ENCODE results near the gene TAPT1.
"Not testable (repeated sequence)": the region's sequence is repeated elsewhere in the genome, so short reads cannot be mapped to it uniquely, and the experiment has no call there.

TAPT1 gene

GRCh38 chr4:16197876-16198665, 28.2 kb downstream of the TAPT1 start:
- Histone ChIP-seq H3K36me3 (ENCODE audit: insufficient read depth, low read length) (peaks cover 3% of the 10 kb centered on the region), H3K27me3 (ENCODE audit: insufficient read depth, low read length) (no peaks in the 10 kb centered on the region), H3K4me1 (ENCODE audit: insufficient read depth, low read length) (peaks cover 10% of the 10 kb centered on the region), H3K4me3 (ENCODE audit: low read length) (no peak overlapping the region), H3K9me3 (ENCODE audit: low read length) (no peaks in the 10 kb centered on the region), H2AFZ (ENCODE audit: low read depth, low read length) (no peak overlapping the region)

- Histone ChIP-seq H3K9me3 (ENCODE audit: low read length) (no peaks in the 10 kb centered on the region), H3K36me3 (ENCODE audit: insufficient read depth, low read length) (peaks cover 3% of the 10 kb centered on the region), H3K27me3 (ENCODE audit: insufficient read depth, low read length) (no peaks in the 10 kb centered on the region), H2AFZ (ENCODE audit: low read depth, low read length) (no peak overlapping the region), H3K4me1 (ENCODE audit: insufficient read depth, low read length) (peaks cover 10% of the 10 kb centered on the region), H3K4me3 (ENCODE audit: low read length) (no peak overlapping the region)
Measured at GRCh38 chr4:16196482-16197393, 29.5 kb downstream of the TAPT1 start.

GRCh38 chr4:16195209-16195608, 31.1 kb downstream of the TAPT1 start:
- H3K4me3 ChIP-seq (ENCODE audit: low read length): no peak overlapping the region
- H3K36me3 ChIP-seq (ENCODE audit: insufficient read depth, low read length): peaks cover 9% of the 10 kb centered on the region
- no peak overlapping the region for H2AFZ ChIP-seq (ENCODE audit: low read depth, low read length)
- no peaks in the 10 kb centered on the region for H3K27me3 ChIP-seq (ENCODE audit: insufficient read depth, low read length)
- H3K9me3 ChIP-seq (ENCODE audit: low read length): no peaks in the 10 kb centered on the region
- H3K4me1 ChIP-seq (ENCODE audit: insufficient read depth, low read length): peaks cover 10% of the 10 kb centered on the region

- H3K4me3 ChIP-seq (ENCODE audit: low read length); H3K9me3 ChIP-seq (ENCODE audit: low read length); H3K4me1 ChIP-seq (ENCODE audit: insufficient read depth, low read length); H3K27me3 ChIP-seq (ENCODE audit: insufficient read depth, low read length); H2AFZ ChIP-seq (ENCODE audit: low read depth, low read length): not testable (repeated sequence)
- peaks cover 12% of the 10 kb centered on the region for H3K36me3 ChIP-seq (ENCODE audit: insufficient read depth, low read length)
Measured at GRCh38 chr4:16194798-16195197, 31.5 kb downstream of the TAPT1 start.

- no peaks in the 10 kb centered on the region for H3K27me3 ChIP-seq (ENCODE audit: insufficient read depth, low read length)
- peaks cover 1% of the 10 kb centered on the region for H3K9me3 ChIP-seq (ENCODE audit: low read length)
- H3K4me3 ChIP-seq (ENCODE audit: low read length): no peak overlapping the region
- H3K36me3 ChIP-seq (ENCODE audit: insufficient read depth, low read length): peaks cover 17% of the 10 kb centered on the region
- H3K4me1 ChIP-seq (ENCODE audit: insufficient read depth, low read length): peaks cover 10% of the 10 kb centered on the region
- no peak overlapping the region for H2AFZ ChIP-seq (ENCODE audit: low read depth, low read length)
Measured at GRCh38 chr4:16194214-16194613, 32.1 kb downstream of the TAPT1 start.

- H3K4me1 ChIP-seq (ENCODE audit: insufficient read depth, low read length): peaks cover 10% of the 10 kb centered on the region
- peaks cover 1% of the 10 kb centered on the region for H3K9me3 ChIP-seq (ENCODE audit: low read length)
Measured at GRCh38 chr4:16192631-16193518, 33.4 kb downstream of the TAPT1 start.

GRCh38 chr4:16192057-16192456, 34.2 kb downstream of the TAPT1 start:
- peaks cover 1% of the 10 kb centered on the region for H3K9me3 ChIP-seq (ENCODE audit: low read length)
- no peak overlapping the region for H2AFZ ChIP-seq (ENCODE audit: low read depth, low read length)
- H3K4me3 ChIP-seq (ENCODE audit: low read length): no peak overlapping the region
- no peaks in the 10 kb centered on the region for H3K27me3 ChIP-seq (ENCODE audit: insufficient read depth, low read length)
- peaks cover 20% of the 10 kb centered on the region for H3K36me3 ChIP-seq (ENCODE audit: insufficient read depth, low read length)
- peaks cover 10% of the 10 kb centered on the region for H3K4me1 ChIP-seq (ENCODE audit: insufficient read depth, low read length)

More at GRCh38 chr4:16192631-16193518, 33.4 kb downstream of the TAPT1 start:
- Histone ChIP-seq H3K4me3 (ENCODE audit: low read length) (no peak overlapping the region), H3K27me3 (ENCODE audit: insufficient read depth, low read length) (no peaks in the 10 kb centered on the region), H2AFZ (ENCODE audit: low read depth, low read length) (no peak overlapping the region), H3K36me3 (ENCODE audit: insufficient read depth, low read length) (peaks cover 20% of the 10 kb centered on the region)

GRCh38 chr4:16187455-16187854, 38.8 kb downstream of the TAPT1 start:
- Histone ChIP-seq H3K27me3 (ENCODE audit: insufficient read depth, low read length) (no peaks in the 10 kb centered on the region), H2AFZ (ENCODE audit: low read depth, low read length) (no peak overlapping the region), H3K9me3 (ENCODE audit: low read length) (peaks cover 1% of the 10 kb centered on the region), H3K4me3 (ENCODE audit: low read length) (no peak overlapping the region), H3K36me3 (ENCODE audit: insufficient read depth, low read length) (peaks cover 35% of the 10 kb centered on the region), H3K4me1 (ENCODE audit: insufficient read depth, low read length) (no peaks in the 10 kb centered on the region)

GRCh38 chr4:16186986-16187385, 39.3 kb downstream of the TAPT1 start:
- no peaks in the 10 kb centered on the region for H3K4me1 ChIP-seq (ENCODE audit: insufficient read depth, low read length)
- peaks cover 1% of the 10 kb centered on the region for H3K9me3 ChIP-seq (ENCODE audit: low read length)
- H3K27me3 ChIP-seq (ENCODE audit: insufficient read depth, low read length): no peaks in the 10 kb centered on the region
- no peak overlapping the region for H3K4me3 ChIP-seq (ENCODE audit: low read length)
- H3K36me3 ChIP-seq (ENCODE audit: insufficient read depth, low read length): peaks cover 35% of the 10 kb centered on the region
- no peak overlapping the region for H2AFZ ChIP-seq (ENCODE audit: low read depth, low read length)

- Histone ChIP-seq H3K4me1 (ENCODE audit: insufficient read depth, low read length) (no peaks in the 10 kb centered on the region), H3K27me3 (ENCODE audit: insufficient read depth, low read length) (no peaks in the 10 kb centered on the region), H2AFZ (ENCODE audit: low read depth, low read length) (no peak overlapping the region), H3K9me3 (ENCODE audit: low read length) (no peaks in the 10 kb centered on the region), H3K4me3 (ENCODE audit: low read length) (no peak overlapping the region), H3K36me3 (ENCODE audit: insufficient read depth, low read length) (peaks cover 27% of the 10 kb centered on the region)
Measured at GRCh38 chr4:16183604-16184003, 42.7 kb downstream of the TAPT1 start.

- no peaks in the 10 kb centered on the region for H3K27me3 ChIP-seq (ENCODE audit: insufficient read depth, low read length)
- H3K4me3 ChIP-seq (ENCODE audit: low read length): no peak overlapping the region
- H3K36me3 ChIP-seq (ENCODE audit: insufficient read depth, low read length): peaks cover 26% of the 10 kb centered on the region
- H2AFZ ChIP-seq (ENCODE audit: low read depth, low read length): no peak overlapping the region
- H3K4me1 ChIP-seq (ENCODE audit: insufficient read depth, low read length): no peaks in the 10 kb centered on the region
- H3K9me3 ChIP-seq (ENCODE audit: low read length): no peaks in the 10 kb centered on the region
Measured at GRCh38 chr4:16176621-16177020, 49.6 kb downstream of the TAPT1 start.

- H3K4me3 ChIP-seq (ENCODE audit: low read length): no peak overlapping the region
- H3K27me3 ChIP-seq (ENCODE audit: insufficient read depth, low read length): no peaks in the 10 kb centered on the region
- no peaks in the 10 kb centered on the region for H3K9me3 ChIP-seq (ENCODE audit: low read length)
- no peaks in the 10 kb centered on the region for H3K4me1 ChIP-seq (ENCODE audit: insufficient read depth, low read length)
- H2AFZ ChIP-seq (ENCODE audit: low read depth, low read length): no peak overlapping the region
- peaks cover 43% of the 10 kb centered on the region for H3K36me3 ChIP-seq (ENCODE audit: insufficient read depth, low read length)
Measured at GRCh38 chr4:16171831-16172230, 54.4 kb downstream of the TAPT1 start.

All from neuron (in vitro differentiated cells).